A549 (cell line): Measurements from ENCODE around the gene RAB11B. TPM values are rescaled to one million over a fixed set of nuclear protein-coding genes. Genes with fewer than 3 reads are reported as not detected.
"Not testable (repeated sequence)": the region's sequence is repeated elsewhere in the genome, so short reads cannot be mapped to it uniquely, and the experiment has no call there.

ENCODE experiments used
- ATAC-seq, 2 experiments: fragments of 200-7000 bp in 1 of 2; fragments of >200 bp in 1 of 2; cut with Nextera tagmentation in 1 of 2; cut with Tn5 transposase in 1 of 2; 3 replicates each; pipeline versions ENCODE4 v1.8.0 to v1.9.1; 2018 to 2020; ENCODE audit warnings: mild to moderate bottlenecking in 1 of 2, moderate library complexity in 1 of 2
- CTCF ChIA-PET: fragments of 300-600 bp; sonication (Branson Sonifier 250); formaldehyde crosslinking; extraction: SDS; loops from one replicate; lab custom pipeline; 2021; ENCODE audit warnings: antibody characterized with exemption, inconsistent platforms; lab: Yijun Ruan, JAX
- POLR2A ChIA-PET: fragments of 350-600 bp; formaldehyde crosslinking; extraction: SDS; loops from one replicate; lab custom pipeline; 2021; ENCODE audit warnings: antibody characterized with exemption, inconsistent platforms; lab: Yijun Ruan, JAX
- DNase-seq, 2 experiments: peaks; one replicate each; pipeline versions ENCODE4 v3.0.0 to v3.0.0-alpha.2; 2011 to 2016; ENCODE audit warnings: low read depth in 1 of 2, low spot score in 1 of 2
- FAIRE-seq: peaks from 2 replicates; lab custom pipeline; 2011; peaks lifted over from hg19 to GRCh38; lab: Jason Lieb, UNC
- H3K27ac ChIP-seq, 2 experiments: fragments of >200 bp; sonication (Bioruptor Twin); formaldehyde crosslinking; 3 replicates each; pipeline ENCODE4 v1.5.1; 2016 to 2017
- H3K4me1 ChIP-seq: fragments of >200 bp; sonication (Bioruptor Twin); formaldehyde crosslinking; 3 replicates; pipeline ENCODE4 v1.6.1; 2016
- H3K4me2 ChIP-seq: fragments of >200 bp; sonication (Bioruptor Twin); formaldehyde crosslinking; 3 replicates; pipeline ENCODE4 v1.6.1; 2016
- H3K4me3 ChIP-seq: fragments of >200 bp; sonication (Bioruptor Twin); formaldehyde crosslinking; 3 replicates; pipeline ENCODE4 v1.5.1; 2016
- H3K9me3 ChIP-seq: fragments of >200 bp; sonication (Bioruptor Twin); formaldehyde crosslinking; 3 replicates; pipeline ENCODE4 v1.6.1; 2016
- FOSB ChIP-seq: fragments of 250-450 bp; sonication (Bioruptor Pico); IDR thresholded peaks from 2 replicates; pipeline ENCODE4 v1.5.0; 2020; ENCODE audit warnings: mild to moderate bottlenecking, moderate library complexity
- HOXA7 ChIP-seq: fragments of 250-450 bp; sonication (Bioruptor Pico); IDR thresholded peaks from 2 replicates; pipeline ENCODE4 v1.5.0; 2020; ENCODE audit warnings: mild to moderate bottlenecking, moderate library complexity
- JUN ChIP-seq, 2 experiments: fragments of >200 bp; sonication (Bioruptor Twin); formaldehyde crosslinking; IDR thresholded peaks; 2 replicates in 1 of 2; 3 replicates in 1 of 2; pipeline ENCODE4 v1.6.1; 2016 to 2017
- JUNB ChIP-seq: fragments of >200 bp; sonication (Bioruptor Twin); formaldehyde crosslinking; IDR thresholded peaks from 2 replicates; pipeline ENCODE4 v1.6.1; 2016
- MAFK ChIP-seq: fragments of 450-650 bp; IDR thresholded peaks from 2 replicates; pipeline ENCODE4 v1.6.1; 2014; ENCODE audit not compliant: partially characterized antibody
- MAZ ChIP-seq: fragments of 150-350 bp; IDR thresholded peaks from 2 replicates; pipeline ENCODE4 v1.6.1; 2014; ENCODE audit warnings: antibody characterized with exemption, low read depth, low read length, borderline replicate concordance
- POLR2A ChIP-seq: IDR thresholded peaks from 2 replicates; pipeline ENCODE4 v1.6.1; 2012; ENCODE audit warnings: mild to moderate bottlenecking, low read length
- POLR2AphosphoS2 ChIP-seq: conservative IDR thresholded peaks from 2 replicates; pipeline ENCODE4 v1.6.1; 2012; ENCODE audit warnings: low read length, improper control_type of control experiment, inconsistent platforms
- RAD21 ChIP-seq, 2 experiments: fragments of >200 bp in 1 of 2; sonication (Bioruptor Twin) in 1 of 2; formaldehyde crosslinking in 1 of 2; IDR thresholded peaks in 1 of 2; conservative IDR thresholded peaks in 1 of 2; 2 replicates in 1 of 2; 3 replicates in 1 of 2; pipeline ENCODE4 v1.6.1; 2012 to 2018; ENCODE audit warnings: inconsistent platforms in 1 of 2
- RARB ChIP-seq: fragments of 250-450 bp; sonication (Bioruptor Pico); IDR thresholded peaks from 2 replicates; pipeline ENCODE4 v1.8.0; 2021; ENCODE audit warnings: mild to moderate bottlenecking, moderate library complexity
- RCOR1 ChIP-seq: fragments of 150-350 bp; IDR thresholded peaks from 2 replicates; pipeline ENCODE4 v1.6.1; 2014; ENCODE audit warnings: antibody characterized with exemption, low read length, low read depth
- ZFP36 ChIP-seq: fragments of 450-650 bp; IDR thresholded peaks from 2 replicates; pipeline ENCODE4 v1.6.1; 2014; ENCODE audit warnings: borderline replicate concordance; ENCODE audit not compliant: partially characterized antibody
- WGBS: methylation state at CpG from one replicate; pipeline ENCODE4 v1.1.6; 2017; ENCODE audit errors: missing lambda C conversion rate; 5-methylcytosine and 5-hydroxymethylcytosine counted together
- polyA plus RNA-seq, 4 experiments: library from polyadenylated mRNA; depleted of rRNA in 3 of 4; stranded (reverse); fragments of >200 nt; fragmentation: RNase III in 1 of 4; extraction: RNeasy Plus Mini Kit Qiagen cat#74134 plus additional on column Dnase treatment in 1 of 4; gene quantifications; 2 replicates in 3 of 4; 3 replicates in 1 of 4; pipeline ENCODE4 v1.2.3, GENCODE V29; 2011 to 2017
- TF ChIP-seq, protein P1 (sequence below): fragments of 250-450 bp; sonication (Bioruptor Pico); IDR thresholded peaks from 2 replicates; pipeline ENCODE4 v1.5.0; 2021; ENCODE audit warnings: mild to moderate bottlenecking, moderate library complexity, borderline replicate concordance
- TF ChIP-seq, protein P2 (sequence below): fragments of >200 bp; sonication (Bioruptor Twin); formaldehyde crosslinking; IDR thresholded peaks from 3 replicates; pipeline ENCODE4 v1.6.1; 2016
- TF ChIP-seq, protein P3 (sequence below): fragments of 450-650 bp; IDR thresholded peaks from 2 replicates; pipeline ENCODE4 v1.6.1; 2014; ENCODE audit warnings: antibody characterized with exemption
- TF ChIP-seq, protein P4 (sequence below): fragments of 250-450 bp; sonication (Bioruptor Pico); IDR thresholded peaks from 2 replicates; pipeline ENCODE4 v1.5.0; 2020; ENCODE audit warnings: low read depth, mild to moderate bottlenecking, moderate library complexity
- TF ChIP-seq, protein P5 (sequence below): fragments of 150-350 bp; IDR thresholded peaks from 2 replicates; pipeline ENCODE4 v1.6.1; 2014; ENCODE audit warnings: low read depth, mild to moderate bottlenecking, low read length

Gene RAB11B
- polyA plus RNA-seq, 2 of the 4 experiments (the other 2 are of a cell fraction): 22.3 to 93.7 TPM

DNA sequence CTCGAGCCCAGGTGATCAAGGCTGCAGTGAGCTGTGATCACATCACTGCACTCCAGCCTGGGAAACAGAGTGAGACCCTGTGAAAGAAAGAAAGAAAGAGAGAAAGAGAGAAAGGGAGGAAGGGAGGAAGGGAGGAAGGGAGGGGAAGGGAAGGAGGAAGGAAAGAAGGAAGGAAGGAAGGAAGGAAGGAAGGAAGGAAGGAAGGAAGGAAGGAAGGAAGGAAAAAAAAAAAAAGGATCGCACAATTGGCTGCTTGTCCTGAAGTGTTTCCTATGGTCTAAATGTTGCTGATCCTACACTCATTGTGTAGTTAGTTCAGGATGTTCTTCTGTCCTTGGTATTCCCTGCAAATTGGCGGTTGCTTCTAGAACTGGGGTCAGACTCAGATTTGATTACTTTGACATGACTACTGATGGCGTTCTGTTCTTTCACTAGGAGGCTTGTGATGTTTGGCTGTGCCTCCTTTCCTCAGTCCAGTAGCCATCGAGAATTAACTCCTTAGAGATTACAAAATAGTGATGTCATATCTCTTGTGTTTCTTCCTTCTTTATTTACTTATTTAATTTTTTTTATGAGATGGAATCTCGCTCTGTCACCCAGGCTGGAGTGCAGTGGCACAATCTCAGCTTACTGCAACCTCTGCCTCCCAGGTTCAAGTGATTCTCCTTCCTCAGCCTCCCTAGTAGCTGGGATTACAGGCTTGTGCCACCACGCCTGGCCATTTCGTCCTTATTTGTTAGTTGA is 40.4 kb upstream of the RAB11B start:
- FAIRE-seq, DNase-seq, H3K4me3 ChIP-seq, H3K9me3 ChIP-seq, H3K4me2 ChIP-seq, ATAC-seq, H3K27ac ChIP-seq, POLR2A ChIA-PET: not testable (repeated sequence)
- 61% methylated on average over 8 of the region's 8 CpGs for WGBS
- CTCF ChIA-PET: interaction anchor here (0.8 to 2.3 kb wide), 5 partner anchors 10 to 48 kb away, joined by 3 to 8 read pairs (median 5); no protein-coding TSS in a partner anchor
- H3K4me1 ChIP-seq: peaks cover 23% of the 10 kb centered on the region

DNA sequence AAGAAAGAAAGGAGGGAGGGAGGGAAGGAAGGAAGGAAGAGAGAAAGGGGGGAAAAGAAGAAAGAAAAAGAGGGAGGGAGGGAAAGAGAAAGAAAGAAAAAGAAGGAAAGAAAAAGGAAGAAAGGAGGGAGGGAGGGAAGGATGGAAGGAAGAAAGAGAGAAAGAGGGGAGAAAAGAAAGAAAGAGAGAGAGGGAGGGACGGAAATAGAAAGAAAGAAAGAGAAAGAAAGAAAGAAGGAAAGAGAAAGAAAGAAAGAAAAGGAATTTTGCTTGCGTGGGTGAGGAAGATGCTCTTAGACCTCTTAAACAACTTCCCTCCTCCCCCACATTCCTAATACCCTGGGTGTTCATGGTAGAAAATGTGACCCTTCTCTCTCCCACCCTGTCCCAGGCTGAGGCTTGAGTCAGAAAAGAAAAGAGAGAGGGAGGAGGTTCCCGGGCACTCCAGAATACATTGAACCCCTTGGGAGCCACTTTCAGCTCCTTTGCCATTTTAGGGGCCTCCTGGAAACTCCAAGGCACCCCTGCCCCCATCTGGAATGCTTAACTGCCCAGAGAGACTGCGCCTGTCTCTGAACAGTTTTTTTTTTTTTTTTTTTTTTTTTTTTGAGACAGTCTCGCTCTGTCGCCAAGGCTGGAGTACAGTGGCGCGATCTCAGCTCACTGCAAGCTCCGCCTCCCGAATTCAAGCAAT is 37.9 kb upstream of the RAB11B start:
- DNase-seq (no peak), ATAC-seq (no peak), FAIRE-seq (no peak)
- Histone ChIP-seq H3K4me1 (peaks cover 41% of the 10 kb centered on the region), H3K27ac (peak overlapping the region; percentile 44 to 48; a peak in 3 of 6 replicates), H3K9me3 (no peaks in the 10 kb centered on the region), H3K4me2 (peak overlapping the region; percentile 55), H3K4me3 (no peak overlapping the region)
- POLR2A ChIA-PET: interaction anchor here (0.6 to 0.7 kb wide), 3 partner anchors 17 to 241 kb away, joined by 3 to 7 read pairs (median 3); no protein-coding TSS in a partner anchor
- WGBS: 56% methylated on average over 10 of the region's 10 CpGs
- no peak for TF ChIP-seq POLR2AphosphoS2
- TF ChIP-seq HOXA7 (CRISPR knock-in tag): no peak
- TF ChIP-seq, protein P1, sequence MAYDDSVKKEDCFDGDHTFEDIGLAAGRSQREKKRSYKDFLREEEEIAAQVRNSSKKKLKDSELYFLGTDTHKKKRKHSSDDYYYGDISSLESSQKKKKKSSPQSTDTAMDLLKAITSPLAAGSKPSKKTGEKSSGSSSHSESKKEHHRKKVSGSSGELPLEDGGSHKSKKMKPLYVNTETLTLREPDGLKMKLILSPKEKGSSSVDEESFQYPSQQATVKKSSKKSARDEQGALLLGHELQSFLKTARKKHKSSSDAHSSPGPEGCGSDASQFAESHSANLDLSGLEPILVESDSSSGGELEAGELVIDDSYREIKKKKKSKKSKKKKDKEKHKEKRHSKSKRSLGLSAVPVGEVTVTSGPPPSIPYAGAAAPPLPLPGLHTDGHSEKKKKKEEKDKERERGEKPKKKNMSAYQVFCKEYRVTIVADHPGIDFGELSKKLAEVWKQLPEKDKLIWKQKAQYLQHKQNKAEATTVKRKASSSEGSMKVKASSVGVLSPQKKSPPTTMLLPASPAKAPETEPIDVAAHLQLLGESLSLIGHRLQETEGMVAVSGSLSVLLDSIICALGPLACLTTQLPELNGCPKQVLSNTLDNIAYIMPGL (CRISPR knock-in tag): no peak
- no peak for TF ChIP-seq POLR2A
- CTCF ChIA-PET: interaction anchor here (1.0 to 5.0 kb wide), 13 partner anchors 10 to 230 kb away, joined by 3 to 71 read pairs (median 15); partner anchors contain the start of genes ANGPTL4, KANK3, MARCHF2 and RAB11B

DNA sequence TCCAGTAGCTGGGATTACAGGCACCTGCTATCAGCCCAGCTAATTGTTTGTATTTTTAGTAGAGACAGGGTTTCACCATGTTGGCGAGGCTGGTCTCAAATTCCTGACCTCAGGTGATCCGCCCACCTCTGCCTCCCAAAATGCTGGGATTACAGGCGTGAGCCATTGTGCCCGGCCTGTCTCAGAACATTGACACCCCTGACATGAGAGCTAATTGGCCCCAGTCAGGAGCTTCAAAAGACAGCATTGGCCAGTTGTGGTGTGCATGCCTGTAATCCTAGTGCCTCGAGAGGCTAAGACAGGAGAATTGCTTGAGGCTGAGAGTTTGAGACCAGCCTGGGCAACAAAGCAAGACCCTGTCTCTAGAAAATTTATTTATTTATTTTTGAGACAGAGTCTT is 37.3 kb upstream of the RAB11B start:
- ATAC-seq, POLR2A ChIA-PET, DNase-seq, H3K4me3 ChIP-seq, H3K9me3 ChIP-seq, FAIRE-seq: not testable (repeated sequence)
- Histone ChIP-seq H3K27ac (peak overlapping the region in 1 of 2 experiments; percentile 48; a peak in 1 of 6 replicates), H3K4me1 (peaks cover 40% of the 10 kb centered on the region), H3K4me2 (peak overlapping the region; percentile 55)
- CTCF ChIA-PET: interaction anchor here (0.9 to 5.0 kb wide), 22 partner anchors 11 to 229 kb away, joined by 3 to 71 read pairs (median 14); partner anchors contain the start of genes ANGPTL4, KANK3, MARCHF2 and RAB11B
- WGBS: 86% methylated on average over 4 of the region's 5 CpGs

DNA sequence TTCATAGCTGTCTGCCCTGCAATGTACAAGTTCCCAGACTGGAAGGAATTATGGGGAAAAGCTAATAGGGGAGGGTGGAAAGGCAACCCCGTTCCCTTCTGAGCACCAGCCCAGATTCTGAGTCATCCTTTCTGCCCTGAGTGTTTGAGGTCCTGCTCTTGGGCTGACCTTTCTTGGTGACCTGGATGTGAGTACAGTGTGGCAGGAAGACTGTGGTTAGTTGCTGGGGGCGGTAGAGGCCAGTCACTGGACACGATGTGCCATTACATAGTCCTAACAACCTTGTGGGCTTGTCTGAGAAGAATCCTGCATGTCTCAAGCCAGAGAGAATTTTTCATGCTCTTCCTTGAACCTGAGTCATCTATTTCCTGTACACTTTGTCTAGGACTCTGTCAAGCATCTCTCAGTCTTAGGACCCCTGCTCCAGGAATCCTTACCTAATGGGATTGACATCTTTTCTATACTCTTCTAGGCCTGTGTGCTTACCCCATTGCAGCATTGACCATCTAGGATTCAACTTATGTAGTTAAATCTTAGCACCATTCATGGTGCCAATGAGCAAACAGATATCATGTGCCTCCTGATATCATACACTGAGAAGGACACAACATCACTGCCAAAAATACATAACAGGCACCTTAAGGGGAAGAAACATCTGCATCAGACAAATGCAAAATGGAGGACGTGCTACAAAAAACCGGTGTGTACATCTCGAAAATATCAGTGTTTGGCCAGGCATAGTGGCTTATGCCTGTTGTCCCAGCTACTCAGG is 34.3 kb upstream of the RAB11B start:
- ATAC-seq: peak; percentile 88 to 94
- WGBS: 45% methylated on average over 6 of the region's 6 CpGs
- FAIRE-seq: no peak
- POLR2A ChIA-PET: interaction anchor here (0.6 to 1.2 kb wide), 4 partner anchors 10 to 125 kb away, joined by 3 to 6 read pairs (median 4); partner anchors contain the start of gene RAB11B
- Histone ChIP-seq H3K9me3 (no peaks in the 10 kb centered on the region), H3K27ac (peak overlapping the region; percentile 90 to 91), H3K4me1 (peaks cover 46% of the 10 kb centered on the region), H3K4me2 (peak overlapping the region; percentile 63), H3K4me3 (no peak overlapping the region)
- DNase-seq: peak in 1 of 2 experiments; percentile 91
- CTCF ChIA-PET: interaction anchor here (0.8 to 5.0 kb wide), 12 partner anchors 8 to 222 kb away, joined by 3 to 71 read pairs (median 16); partner anchors contain the start of genes ANGPTL4, KANK3, MYO1F and RAB11B
- TF ChIP-seq, protein P2, sequence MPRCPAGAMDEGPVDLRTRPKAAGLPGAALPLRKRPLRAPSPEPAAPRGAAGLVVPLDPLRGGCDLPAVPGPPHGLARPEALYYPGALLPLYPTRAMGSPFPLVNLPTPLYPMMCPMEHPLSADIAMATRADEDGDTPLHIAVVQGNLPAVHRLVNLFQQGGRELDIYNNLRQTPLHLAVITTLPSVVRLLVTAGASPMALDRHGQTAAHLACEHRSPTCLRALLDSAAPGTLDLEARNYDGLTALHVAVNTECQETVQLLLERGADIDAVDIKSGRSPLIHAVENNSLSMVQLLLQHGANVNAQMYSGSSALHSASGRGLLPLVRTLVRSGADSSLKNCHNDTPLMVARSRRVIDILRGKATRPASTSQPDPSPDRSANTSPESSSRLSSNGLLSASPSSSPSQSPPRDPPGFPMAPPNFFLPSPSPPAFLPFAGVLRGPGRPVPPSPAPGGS: no peak
- TF ChIP-seq RARB: peak; percentile 48; the same call in 1 of the 2 replicates
- no peak for TF ChIP-seq MAZ
- TF ChIP-seq FOSB (CRISPR knock-in tag): no peak
- TF ChIP-seq, protein P3, sequence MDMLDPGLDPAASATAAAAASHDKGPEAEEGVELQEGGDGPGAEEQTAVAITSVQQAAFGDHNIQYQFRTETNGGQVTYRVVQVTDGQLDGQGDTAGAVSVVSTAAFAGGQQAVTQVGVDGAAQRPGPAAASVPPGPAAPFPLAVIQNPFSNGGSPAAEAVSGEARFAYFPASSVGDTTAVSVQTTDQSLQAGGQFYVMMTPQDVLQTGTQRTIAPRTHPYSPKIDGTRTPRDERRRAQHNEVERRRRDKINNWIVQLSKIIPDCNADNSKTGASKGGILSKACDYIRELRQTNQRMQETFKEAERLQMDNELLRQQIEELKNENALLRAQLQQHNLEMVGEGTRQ: no peak
- TF ChIP-seq JUN (IDR thresholded peaks at IDR 0.05): 0 out of 5 replicates have a peak, but pooled peaks of 1 of the 2 experiments have one; percentile 38
- TF ChIP-seq, protein P4, sequence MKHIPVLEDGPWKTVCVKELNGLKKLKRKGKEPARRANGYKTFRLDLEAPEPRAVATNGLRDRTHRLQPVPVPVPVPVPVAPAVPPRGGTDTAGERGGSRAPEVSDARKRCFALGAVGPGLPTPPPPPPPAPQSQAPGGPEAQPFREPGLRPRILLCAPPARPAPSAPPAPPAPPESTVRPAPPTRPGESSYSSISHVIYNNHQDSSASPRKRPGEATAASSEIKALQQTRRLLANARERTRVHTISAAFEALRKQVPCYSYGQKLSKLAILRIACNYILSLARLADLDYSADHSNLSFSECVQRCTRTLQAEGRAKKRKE: no peak
- no peak for TF ChIP-seq ZFP36
- TF ChIP-seq, protein P5, sequence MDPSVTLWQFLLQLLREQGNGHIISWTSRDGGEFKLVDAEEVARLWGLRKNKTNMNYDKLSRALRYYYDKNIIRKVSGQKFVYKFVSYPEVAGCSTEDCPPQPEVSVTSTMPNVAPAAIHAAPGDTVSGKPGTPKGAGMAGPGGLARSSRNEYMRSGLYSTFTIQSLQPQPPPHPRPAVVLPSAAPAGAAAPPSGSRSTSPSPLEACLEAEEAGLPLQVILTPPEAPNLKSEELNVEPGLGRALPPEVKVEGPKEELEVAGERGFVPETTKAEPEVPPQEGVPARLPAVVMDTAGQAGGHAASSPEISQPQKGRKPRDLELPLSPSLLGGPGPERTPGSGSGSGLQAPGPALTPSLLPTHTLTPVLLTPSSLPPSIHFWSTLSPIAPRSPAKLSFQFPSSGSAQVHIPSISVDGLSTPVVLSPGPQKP: no peak
- no peak for TF ChIP-seq RCOR1
- peak; percentile 19 to 30; a peak in 2 of 5 replicates for TF ChIP-seq RAD21 (conservative IDR thresholded peaks at IDR 0.05 in 1 of 2, IDR thresholded peaks at IDR 0.05 in 1 of 2)
- peak; percentile 45; the same call in 1 of the 2 replicates for TF ChIP-seq JUNB
- TF ChIP-seq MAFK: peak; percentile 56
